Measurements from ENCODE around the gene SCLT1. TPM values are rescaled to one million over a fixed set of nuclear protein-coding genes. Genes with fewer than 3 reads are reported as not detected.
"Not testable (repeated sequence)": the region's sequence is repeated elsewhere in the genome, so short reads cannot be mapped to it uniquely, and the experiment has no call there.

SCLT1 gene
- 8.2 TPM for polyA plus RNA-seq (ENCODE audit: insufficient read length)

DNA sequence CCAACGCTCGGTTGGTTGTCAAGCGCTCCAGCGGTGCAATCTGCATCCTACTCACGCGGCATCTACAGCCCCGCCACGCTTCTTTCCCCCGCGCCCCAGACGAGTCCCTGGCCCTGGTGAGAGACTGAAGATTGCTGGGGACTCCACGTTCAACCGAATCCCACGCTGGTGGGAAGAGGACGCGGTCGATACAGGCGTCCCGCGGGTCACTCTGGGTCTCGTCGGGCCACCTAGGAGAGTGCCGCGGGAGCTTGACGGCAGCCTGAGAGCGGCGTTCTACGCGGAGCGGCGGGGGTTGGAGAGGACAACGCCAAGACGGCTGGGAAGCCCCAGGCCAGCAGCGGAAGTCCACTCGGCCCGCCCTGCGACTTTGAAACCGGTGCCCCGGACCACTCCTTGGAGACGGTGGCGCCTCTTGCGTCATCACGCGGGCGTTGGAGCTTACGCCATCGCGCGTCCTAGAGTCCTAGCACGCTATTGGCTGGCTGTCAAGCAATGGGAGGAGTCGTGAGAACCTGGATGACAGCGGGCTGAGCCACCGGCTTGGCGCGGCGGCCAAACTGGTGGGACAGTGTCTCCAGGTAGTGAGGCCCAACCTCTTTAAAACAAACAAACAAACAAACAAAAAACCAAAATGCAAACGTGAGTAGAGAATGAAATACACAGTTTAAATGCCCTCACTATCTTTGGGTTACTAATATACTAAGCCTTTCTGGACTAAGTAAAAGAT, at the start of gene SCLT1:
Gene SCLT1, minus strand, starts transcription at position 349 of the 730 bp plus-strand sequence. CDS start 436 bp downstream, outside the sequence.
- DNase-seq, result peak; percentile 99

GRCh38 chr4:129140521-129140920, 47.2 kb upstream of the SCLT1 start:
- no peak for DNase-seq

GRCh38 chr4:129138810-129139496, 45.6 kb upstream of the SCLT1 start:
- DNase-seq, result no peak

GRCh38 chr4:129136433-129136832, 43.1 kb upstream of the SCLT1 start:
- no peak for DNase-seq

DNA sequence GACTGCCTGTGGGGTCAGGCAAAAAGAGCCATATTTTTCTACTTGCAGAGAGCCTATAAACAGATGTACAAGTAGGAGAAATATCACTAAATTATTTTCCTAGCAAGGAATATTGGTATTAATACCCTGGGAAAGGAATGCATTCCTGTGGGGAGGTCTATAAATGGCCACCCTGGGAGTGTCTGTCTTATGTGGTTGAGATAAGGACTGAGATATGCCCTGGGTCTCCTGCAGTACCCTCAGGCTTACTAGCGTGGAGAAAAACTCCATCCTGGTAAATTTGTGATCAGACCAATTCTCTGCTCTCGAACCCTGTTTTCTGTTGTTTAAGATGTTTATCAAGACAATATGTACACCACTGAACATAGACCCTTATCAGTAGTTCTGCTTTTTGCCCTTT, 38.0 kb upstream of the SCLT1 start:
- no peak for DNase-seq

- no peak for DNase-seq
Measured at GRCh38 chr4:129129143-129129542, 35.8 kb upstream of the SCLT1 start.

GRCh38 chr4:129126614-129127013, 33.3 kb upstream of the SCLT1 start:
- not testable (repeated sequence) for DNase-seq

- DNase-seq, result no peak
Measured at GRCh38 chr4:129117705-129118104, 24.4 kb upstream of the SCLT1 start.

DNA sequence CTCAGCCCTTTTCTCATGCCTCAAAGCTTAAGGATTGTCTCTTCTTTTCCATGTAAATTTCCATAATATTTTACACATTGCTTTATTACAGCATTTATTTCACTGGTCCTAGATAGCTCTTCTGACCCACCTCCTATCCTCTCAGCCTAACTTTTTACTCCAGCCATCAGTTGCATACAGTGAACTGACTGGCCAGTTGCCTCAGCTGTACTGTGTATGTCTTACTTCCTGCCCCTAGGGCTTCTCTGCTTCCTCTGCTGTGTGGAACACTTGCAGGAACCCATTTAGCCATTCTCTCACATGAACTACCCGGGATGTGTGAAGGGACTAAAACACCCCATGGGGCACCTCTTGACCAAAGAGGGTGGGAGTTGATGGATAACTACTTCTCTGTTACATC, 20.6 kb upstream of the SCLT1 start:
- DNase-seq, result no peak

GRCh38 chr4:129113434-129113833, 20.1 kb upstream of the SCLT1 start:
- DNase-seq, result no peak

DNA sequence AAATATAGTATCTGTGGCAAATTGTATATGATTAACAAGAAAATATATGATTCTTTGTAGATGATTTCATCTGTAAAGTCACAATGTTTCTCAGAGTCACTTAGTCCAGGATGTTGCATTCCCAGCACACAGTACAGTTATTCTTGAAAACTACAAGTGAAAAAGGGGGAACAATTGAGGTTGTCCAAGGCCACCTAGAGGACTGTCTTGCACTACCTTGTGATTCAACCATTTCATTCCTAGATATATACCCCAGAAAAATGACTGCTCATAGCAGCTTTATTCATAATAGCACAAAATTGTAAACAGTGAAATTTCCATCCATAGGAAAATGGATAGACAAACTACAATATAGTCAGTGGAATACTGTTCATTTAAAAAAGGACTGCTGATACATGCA, 18.6 kb upstream of the SCLT1 start:
- no peak for DNase-seq

GRCh38 chr4:129110931-129111330, 17.6 kb upstream of the SCLT1 start:
- DNase-seq, result no peak

DNA sequence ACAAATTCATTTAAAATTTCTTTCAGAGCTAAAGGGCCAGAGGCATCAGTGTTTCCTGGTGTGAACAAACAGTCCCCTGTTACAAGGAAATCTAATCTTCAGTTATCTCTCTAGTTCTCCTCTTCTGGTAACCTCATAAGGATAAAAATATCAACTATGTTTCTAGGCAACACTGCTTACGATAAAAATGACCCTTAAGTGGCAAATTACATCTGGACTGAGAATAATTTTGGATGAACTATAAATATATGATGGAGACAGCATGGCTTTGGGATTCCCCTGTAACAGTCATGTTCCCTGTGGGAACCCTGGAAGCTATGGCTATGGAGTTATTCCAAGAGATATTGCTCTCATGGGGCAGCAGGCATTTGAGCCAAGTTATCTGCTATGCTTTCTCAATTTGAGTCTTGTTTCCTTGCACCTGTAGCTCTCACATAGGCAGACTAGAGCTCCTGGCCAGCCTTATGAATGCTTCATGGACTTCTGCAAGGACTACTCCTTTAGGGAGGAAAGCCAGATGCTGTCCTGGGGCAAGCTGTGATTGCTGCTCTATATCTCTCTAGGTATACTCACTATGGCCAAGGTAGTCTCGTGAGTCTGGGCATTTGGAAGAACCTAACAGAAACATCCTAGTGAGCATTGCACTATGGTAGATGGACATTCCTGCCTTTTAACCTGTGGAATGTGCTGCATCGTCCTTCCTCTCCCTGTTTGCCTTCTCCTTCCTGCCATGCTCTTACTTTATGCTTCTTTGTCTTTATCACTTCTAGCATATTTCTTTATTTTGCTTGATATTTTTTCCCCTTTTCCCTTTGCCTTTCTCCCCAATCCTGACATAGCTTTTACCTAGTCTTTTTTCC, 16.9 kb upstream of the SCLT1 start:
- no peak for DNase-seq

GRCh38 chr4:129098531-129099001, 5.2 kb upstream of the SCLT1 start:
- no peak for DNase-seq

DNA sequence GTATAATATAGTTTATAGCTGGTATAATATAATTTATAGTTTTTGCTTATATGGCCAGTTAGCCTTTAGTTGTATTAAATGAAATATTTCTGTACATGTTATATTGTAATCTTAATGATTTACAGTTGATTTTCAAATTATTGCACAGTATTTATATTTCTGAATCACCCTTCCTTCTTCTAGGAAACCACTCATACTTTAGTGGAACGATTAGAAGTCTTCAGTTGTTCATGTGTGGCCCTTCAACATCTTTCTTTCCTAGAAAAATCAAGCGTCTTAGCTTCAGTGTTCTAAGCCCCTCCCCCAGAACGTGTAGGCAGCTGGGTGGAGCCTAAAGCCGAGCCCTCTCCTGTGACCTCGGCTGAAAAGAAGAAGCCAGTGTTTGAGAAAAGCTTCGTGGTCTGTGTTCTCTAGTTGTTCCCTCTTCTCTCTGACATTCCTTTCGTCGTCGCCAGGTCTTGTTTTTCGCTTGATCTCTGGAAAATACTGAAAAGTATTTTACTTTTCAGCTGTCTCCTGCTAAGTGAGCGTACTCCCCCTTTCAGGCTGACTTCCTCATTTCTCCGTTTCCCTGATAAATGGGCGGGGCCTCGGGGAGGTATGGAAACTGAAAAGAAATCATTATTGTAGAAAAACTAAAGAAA, 2.6 kb upstream of the SCLT1 start, which contains the start of gene C4orf33:
Gene C4orf33, plus strand, starts transcription at position 342 of the 644 bp plus-strand sequence. CDS start 6,459 bp downstream, outside the sequence.
- peak; percentile 80 for DNase-seq

DNA sequence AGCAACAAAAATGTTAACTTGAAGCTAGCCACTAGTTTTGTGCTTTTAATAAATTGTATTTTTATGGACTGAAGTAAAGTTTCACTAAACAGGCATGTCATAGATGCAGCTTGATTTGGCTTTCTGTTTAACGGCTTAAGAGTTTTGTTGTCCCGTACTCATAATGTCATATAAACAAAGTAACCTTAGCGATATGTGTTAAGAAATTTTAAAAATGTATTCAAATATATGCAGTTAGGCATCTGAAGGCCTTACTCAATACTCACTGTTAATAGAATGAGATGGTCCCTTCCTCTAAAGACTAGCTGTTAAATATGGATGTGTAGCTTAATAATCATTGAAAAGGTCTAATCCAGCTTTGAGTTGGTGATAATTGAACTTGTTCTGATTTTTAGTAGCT, 1.0 kb upstream of the SCLT1 start:
- DNase-seq, result no peak

GRCh38 chr4:129092631-129093190, 628 bp downstream of the SCLT1 start:
- peak; percentile 41 for DNase-seq

DNA sequence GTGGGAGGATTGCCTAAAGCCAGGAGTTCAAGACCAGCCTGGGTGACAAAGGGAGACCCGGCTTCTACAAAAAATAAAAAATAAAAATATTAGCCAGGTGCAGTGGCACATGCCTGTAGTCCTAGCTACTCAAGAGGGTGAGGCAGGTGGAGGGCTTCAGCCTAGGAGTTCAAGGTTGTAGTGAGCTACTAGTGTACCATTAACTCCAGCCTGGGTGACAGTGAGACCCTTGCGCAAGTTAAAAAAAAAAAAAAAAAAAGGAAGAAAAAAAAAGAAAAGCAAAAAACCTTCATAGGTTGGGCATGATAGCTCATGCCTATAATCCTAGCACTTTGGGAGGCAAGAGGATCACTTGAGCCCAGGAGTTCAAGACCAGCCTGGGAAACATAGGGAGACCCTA, 5.8 kb downstream of the SCLT1 start:
- DNase-seq, result no peak

DNA sequence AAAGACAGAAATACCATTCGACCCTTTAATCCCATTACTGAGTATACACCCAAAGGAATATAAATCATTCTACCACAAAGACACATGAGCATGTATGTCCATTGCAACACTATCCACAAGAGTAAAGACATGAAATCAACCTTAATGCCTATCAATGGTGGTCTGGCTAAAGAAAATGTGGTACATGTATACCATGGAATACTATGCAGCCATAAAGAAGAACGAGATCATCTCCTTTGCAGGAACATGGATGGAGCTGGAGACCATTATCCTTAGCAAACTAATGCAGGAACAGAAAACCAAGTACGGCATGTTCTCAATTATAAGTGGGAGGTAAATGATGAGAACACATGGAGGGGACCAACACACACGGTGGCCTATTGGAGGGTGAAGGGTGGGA, 7.9 kb downstream of the SCLT1 start:
- no peak for DNase-seq

GRCh38 chr4:129082302-129082701, 11.0 kb downstream of the SCLT1 start:
- no peak for DNase-seq

- no peak for DNase-seq
Measured at GRCh38 chr4:129080129-129080528, 13.2 kb downstream of the SCLT1 start.

DNA sequence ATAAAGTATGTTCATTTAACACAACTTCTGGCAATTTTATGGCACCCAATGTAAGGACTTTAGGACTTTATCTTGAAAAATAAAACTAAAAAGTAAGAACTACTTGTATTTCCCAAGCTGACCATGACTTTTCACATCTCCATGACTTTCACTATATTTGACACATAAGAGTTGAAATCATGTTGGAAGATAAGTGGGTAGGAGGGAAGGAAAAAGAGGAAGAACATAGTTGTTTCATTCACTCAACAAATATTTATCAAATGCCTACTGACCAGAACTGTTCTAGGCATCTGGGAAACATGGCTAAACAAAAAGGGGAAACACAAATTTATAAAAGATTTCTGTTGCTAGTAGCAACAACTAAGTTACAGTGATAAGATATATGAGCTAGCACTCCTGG, 16.0 kb downstream of the SCLT1 start:
- no peak for DNase-seq

Data from hindlimb muscle (tissue), 1 donor.